Measurements from ENCODE around the gene FOXRED2. TPM values are rescaled to one million over a fixed set of nuclear protein-coding genes. Genes with fewer than 3 reads are reported as not detected.

Gene FOXRED2
- total RNA-seq, 4 donors from 2014 or later, result 0.37 to 3.0 (median 1.5) TPM

DNA sequence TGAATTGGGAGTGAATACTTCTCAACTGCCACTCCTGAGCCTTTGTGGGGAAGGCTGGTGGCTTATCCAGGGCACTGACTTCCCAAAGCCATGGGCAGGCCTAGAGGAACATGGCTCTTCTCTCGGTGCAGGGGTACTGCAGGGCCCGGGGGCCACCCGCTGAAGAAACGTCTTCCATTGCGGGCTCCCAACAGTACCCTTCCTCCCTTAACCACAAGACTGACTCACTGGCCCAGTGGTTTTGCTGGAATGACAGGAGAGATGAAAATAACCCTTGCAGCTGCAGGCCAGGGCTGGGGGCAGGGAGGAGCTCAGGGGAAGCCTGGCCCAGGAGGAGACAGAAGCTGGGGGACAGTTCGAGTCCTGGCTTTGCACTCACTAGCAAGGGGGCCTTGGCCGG lies 38.9 kb downstream of the FOXRED2 start:
- H3K4me1 ChIP-seq, result peaks cover 18 to 58% (median 39%) of the 10 kb centered on the region in 4 donors
- intact Hi-C loops (cut with DNase I; ENCODE audit: low total_unique reads) (loop anchor here (5.0 kb wide), 1 partner anchor 91 kb away; no protein-coding TSS in a partner anchor), in situ Hi-C loops (cut with MboI; ENCODE audit: low pct_ligation_motif_present in 1 of 4, low pct_unique_long_range_greater_than_20kb in 1 of 4, low sequenced_read_pairs in 3 of 4) (loop anchor here in 1 of 4 donors (10.0 kb wide), 1 partner anchor 163 kb away; no protein-coding TSS in a partner anchor)
- H3K4me3 ChIP-seq, result no peak overlapping the region
- no peak for DNase-seq
- peak overlapping the region; percentile 98 for H3K27ac ChIP-seq
- H3K27me3 ChIP-seq, result no peaks in the 10 kb centered on the region
- no peaks in the 10 kb centered on the region for H3K36me3 ChIP-seq
- TF ChIP-seq POLR2AphosphoS5 (IDR thresholded peaks at IDR 0.05) (no peak), POLR2A (IDR thresholded peaks at IDR 0.05) (no peak), EP300 (IDR thresholded peaks at IDR 0.05; ENCODE audit: low read depth) (no peak)
- TF ChIP-seq, protein P1, sequence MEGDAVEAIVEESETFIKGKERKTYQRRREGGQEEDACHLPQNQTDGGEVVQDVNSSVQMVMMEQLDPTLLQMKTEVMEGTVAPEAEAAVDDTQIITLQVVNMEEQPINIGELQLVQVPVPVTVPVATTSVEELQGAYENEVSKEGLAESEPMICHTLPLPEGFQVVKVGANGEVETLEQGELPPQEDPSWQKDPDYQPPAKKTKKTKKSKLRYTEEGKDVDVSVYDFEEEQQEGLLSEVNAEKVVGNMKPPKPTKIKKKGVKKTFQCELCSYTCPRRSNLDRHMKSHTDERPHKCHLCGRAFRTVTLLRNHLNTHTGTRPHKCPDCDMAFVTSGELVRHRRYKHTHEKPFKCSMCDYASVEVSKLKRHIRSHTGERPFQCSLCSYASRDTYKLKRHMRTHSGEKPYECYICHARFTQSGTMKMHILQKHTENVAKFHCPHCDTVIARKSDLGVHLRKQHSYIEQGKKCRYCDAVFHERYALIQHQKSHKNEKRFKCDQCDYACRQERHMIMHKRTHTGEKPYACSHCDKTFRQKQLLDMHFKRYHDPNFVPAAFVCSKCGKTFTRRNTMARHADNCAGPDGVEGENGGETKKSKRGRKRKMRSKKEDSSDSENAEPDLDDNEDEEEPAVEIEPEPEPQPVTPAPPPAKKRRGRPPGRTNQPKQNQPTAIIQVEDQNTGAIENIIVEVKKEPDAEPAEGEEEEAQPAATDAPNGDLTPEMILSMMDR (IDR thresholded peaks at IDR 0.05), result no peak
- WGBS, 2 donors (ENCODE audit: low coverage in 1 of 2), result 69 to 80% methylated on average over 1 to 7 of the region's 7 CpGs
- no peaks in the 10 kb centered on the region for H3K9me3 ChIP-seq

DNA sequence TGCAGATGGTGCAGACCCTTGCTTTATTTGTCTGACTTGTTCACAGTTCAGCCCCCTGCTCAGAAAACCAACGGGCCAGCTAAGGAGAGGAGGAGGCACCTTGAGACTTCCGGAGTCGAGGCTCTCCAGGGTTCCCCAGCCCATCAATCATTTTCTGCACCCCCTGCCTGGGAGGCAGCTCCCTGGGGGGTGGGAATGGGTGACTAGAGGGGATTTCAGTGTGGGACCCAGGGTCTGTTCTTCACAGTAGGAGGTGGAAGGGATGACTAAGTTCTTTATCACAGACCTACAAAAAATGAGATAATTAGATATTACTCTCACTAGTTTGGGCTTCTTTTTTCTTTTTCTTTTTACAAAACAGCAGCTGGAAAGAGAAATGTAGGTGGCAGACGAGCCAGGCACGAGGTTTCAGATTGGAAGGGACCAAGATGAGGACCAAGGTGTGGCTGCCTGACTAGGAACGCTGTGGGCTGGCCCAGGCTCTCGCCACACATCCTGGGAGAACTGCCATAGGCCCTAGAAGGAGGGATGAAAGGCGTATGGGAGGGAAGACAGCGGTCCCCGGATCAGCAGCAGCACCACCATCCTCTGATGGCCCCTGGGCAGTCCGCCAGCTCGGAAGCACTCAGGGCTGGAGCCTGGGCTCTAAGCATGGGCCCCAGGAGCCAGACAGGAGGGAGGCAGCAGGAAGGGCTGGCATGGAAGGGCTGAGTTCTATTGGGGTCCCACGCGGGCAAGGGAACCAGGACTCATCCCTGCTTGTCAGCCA lies 39.6 kb downstream of the FOXRED2 start:
- DNase-seq, result no peak
- Histone ChIP-seq H3K27me3 (no peaks in the 10 kb centered on the region), H3K27ac (peak overlapping the region; percentile 98), H3K9me3 (no peaks in the 10 kb centered on the region), H3K4me3 (no peak overlapping the region), H3K4me1 (peaks cover 18 to 62% (median 39%) of the 10 kb centered on the region in 4 donors), H3K36me3 (no peaks in the 10 kb centered on the region)
- 61 to 64% methylated on average over 3 to 14 of the region's 14 CpGs for WGBS, 2 donors (ENCODE audit: low coverage in 1 of 2)
- intact Hi-C loops (cut with DNase I; ENCODE audit: low total_unique reads) (loop anchor here (5.0 kb wide), 1 partner anchor 90 kb away; no protein-coding TSS in a partner anchor), in situ Hi-C loops (cut with MboI; ENCODE audit: low pct_ligation_motif_present in 1 of 4, low pct_unique_long_range_greater_than_20kb in 1 of 4, low sequenced_read_pairs in 3 of 4) (loop anchor here in 1 of 4 donors (10.0 kb wide), 1 partner anchor 162 kb away; no protein-coding TSS in a partner anchor)
- TF ChIP-seq POLR2A (IDR thresholded peaks at IDR 0.05) (no peak), EP300 (IDR thresholded peaks at IDR 0.05; ENCODE audit: low read depth) (no peak), POLR2AphosphoS5 (IDR thresholded peaks at IDR 0.05) (peak in 1 of 3 donors; percentile 14)
- TF ChIP-seq, protein P1 (IDR thresholded peaks at IDR 0.05), result no peak

DNA sequence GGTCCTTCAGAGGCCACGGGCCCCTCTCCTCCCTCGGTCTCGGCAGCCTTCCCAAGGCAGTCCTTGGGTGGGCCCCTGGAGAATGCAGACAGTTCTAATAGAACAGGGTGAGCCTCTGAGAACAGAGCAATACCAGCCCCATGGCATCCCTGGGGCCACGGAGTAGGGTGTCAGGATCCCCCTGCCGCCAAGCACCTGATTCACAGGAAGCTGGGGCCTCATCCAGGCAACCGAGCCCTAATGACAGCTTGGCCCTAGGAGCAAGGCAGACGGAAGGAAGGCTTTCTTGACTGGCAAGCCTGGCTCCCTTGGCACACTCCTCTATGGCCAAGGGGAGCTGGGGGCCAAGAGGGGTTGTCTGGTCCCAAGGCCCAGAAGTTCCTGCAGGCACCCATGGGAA lies 40.6 kb downstream of the FOXRED2 start:
- no peaks in the 10 kb centered on the region for H3K27me3 ChIP-seq
- H3K4me3 ChIP-seq, result no peak overlapping the region
- intact Hi-C loops (cut with DNase I; ENCODE audit: low total_unique reads) (loop anchor here (5.0 kb wide), 1 partner anchor 89 kb away; no protein-coding TSS in a partner anchor), in situ Hi-C loops (cut with MboI; ENCODE audit: low pct_ligation_motif_present in 1 of 4, low pct_unique_long_range_greater_than_20kb in 1 of 4, low sequenced_read_pairs in 3 of 4) (loop anchor here in 1 of 4 donors (10.0 kb wide), 1 partner anchor 161 kb away; no protein-coding TSS in a partner anchor)
- H3K4me1 ChIP-seq, result peaks cover 21 to 70% (median 47%) of the 10 kb centered on the region in 4 donors
- no peaks in the 10 kb centered on the region for H3K9me3 ChIP-seq
- WGBS, 2 donors (ENCODE audit: low coverage in 1 of 2), result 75% methylated on average over 7 of the region's 7 CpGs; no CpG with 5 or more reads in 1 of the 2 donors
- no peak for DNase-seq
- H3K27ac ChIP-seq, result peak overlapping the region; percentile 98
- no peaks in the 10 kb centered on the region for H3K36me3 ChIP-seq
- no peak for TF ChIP-seq POLR2AphosphoS5 (IDR thresholded peaks at IDR 0.05)
- no peak for TF ChIP-seq POLR2A (IDR thresholded peaks at IDR 0.05)
- TF ChIP-seq, protein P1 (IDR thresholded peaks at IDR 0.05), result no peak
- TF ChIP-seq EP300 (IDR thresholded peaks at IDR 0.05; ENCODE audit: low read depth), result no peak

Measured in transverse colon (tissue), 4 donors.